Ovary (tissue), 3 donors: ENCODE data around the gene FIGNL2.

Experiments
- CTCF ChIP-seq, 3 donors: fragments of 450-650 bp in 2 of 3; fragments of 200-600 bp in 1 of 3; IDR thresholded peaks; one replicate each; pipeline versions ENCODE4 v1.5.1 to v1.8.0; 2016 to 2022; ENCODE audit warnings: antibody characterized with exemption in 3 of 3, mild to moderate bottlenecking in 1 of 3
- POLR2A ChIP-seq: fragments of 450-650 bp; IDR thresholded peaks from one replicate; pipeline ENCODE4 v1.6.1; 2017; ENCODE audit warnings: antibody characterized with exemption, mild to moderate bottlenecking, moderate library complexity
- donor health status: DM: no; HTN: no; CAD: no.

- TF ChIP-seq CTCF (IDR thresholded peaks at IDR 0.05) (no peak), POLR2A (no peak)
These were observed 77.5 kb downstream of the FIGNL2 start for GRCh38 chr12:51771008-51771407.
